Motor neuron (in vitro differentiated cells): ENCODE measurements around the gene TRIM15. TPM values are rescaled to one million over a fixed set of nuclear protein-coding genes. Genes with fewer than 3 reads are reported as not detected.
"Not testable (repeated sequence)": the region's sequence is repeated elsewhere in the genome, so short reads cannot be mapped to it uniquely, and the experiment has no call there.

Experiments
- ATAC-seq, 8 experiments: fragments of 200-7000 bp; cut with Tn5 transposase; replicated peaks in 6 of 8; 2 replicates each; pipeline ENCODE4 v1.8.0; 2021; ENCODE audit warnings: mild to moderate bottlenecking in 8 of 8, moderate library complexity in 8 of 8
- H3K27ac ChIP-seq, 2 donors: fragments of 250-450 bp; sonication (Bioruptor Pico); 2 replicates each; pipeline ENCODE4 v1.9.0; 2021; ENCODE audit warnings: antibody characterized with exemption in 2 of 2, mild to moderate bottlenecking in 2 of 2, moderate library complexity in 1 of 2
- H3K4me1 ChIP-seq, 2 donors: fragments of 250-450 bp; sonication (Bioruptor Pico); replicated peaks in 1 of 2; 2 replicates each; pipeline ENCODE4 v1.6.1; 2021; ENCODE audit warnings: antibody characterized with exemption in 2 of 2, mild to moderate bottlenecking in 2 of 2, moderate library complexity in 1 of 2
- H3K4me3 ChIP-seq, 5 donors: fragments of 250-450 bp; sonication (Bioruptor Pico); 2 replicates each; pipeline ENCODE4 v1.9.0; 2021; ENCODE audit warnings: antibody characterized with exemption in 5 of 5, mild to moderate bottlenecking in 5 of 5, moderate library complexity in 4 of 5
- WGBS, 10 experiments: fragments of 450-650 bp; shearing (Covaris generic); methylation state at CpG; one replicate each; pipeline ENCODE4 v1.0.0; 2022; 5-methylcytosine and 5-hydroxymethylcytosine counted together
- in situ Hi-C, 9 experiments: fragments of 400-800 bp; cut with MboI; loops; one replicate each; pipeline ENCODE4 v1.15.0; 2021; ENCODE audit warnings: low sequenced_read_pairs in 9 of 9, low pct_unique_long_range_greater_than_20kb in 2 of 9; ENCODE audit not compliant: unreplicated experiment in 9 of 9
- total RNA-seq, 8 experiments: library from RNA; unstranded; fragments of 300-600 nt; gene quantifications; 2 replicates each; pipeline versions ENCODE4 v1.2.3 to v1.2.4, GENCODE V29; 2022

Gene TRIM15
- total RNA-seq, 8 experiments from 2014 or later, result 0.14 to 0.77 (median 0.25) TPM; not detected in 5

- H3K4me3 ChIP-seq, result no peak overlapping the region
- H3K4me1 ChIP-seq, result no peaks in the 10 kb centered on the region
- ATAC-seq, result no peak
- H3K27ac ChIP-seq, result no peak overlapping the region
- 40 to 100% (median 85%) methylated on average over 1 to 7 of the region's 17 CpGs; no CpG with 5 or more reads in 2 of the 10 experiments for WGBS, 10 experiments
- in situ Hi-C loops, result no loop called here
These were observed 3.1 kb upstream of the TRIM15 start for GRCh38 chr6:30160008-30160784.

GRCh38 chr6:30160785-30161531 is 2.4 kb upstream of the TRIM15 start, which contains the start of gene TRIM10:
Gene TRIM10, minus strand, starts transcription at chr6:30161211. Its CDS starts 353 bp downstream, at chr6:30160858.
- ATAC-seq, result peak in 2 of 8 experiments; percentile 24 to 57
- Histone ChIP-seq H3K27ac (no peak within 1 kb of the TSS), H3K4me3 (no peak within 1 kb of the TSS), H3K4me1 (no peaks in the 10 kb centered on the region)
- 60 to 86% (median 77%) methylated on average over 2 to 3 of the region's 4 CpGs; no CpG with 5 or more reads in 4 of the 10 experiments for WGBS, 10 experiments
- in situ Hi-C loops, result no loop called here

- H3K4me1 ChIP-seq, result no peaks in the 10 kb centered on the region
- in situ Hi-C loops, result no loop called here
- H3K4me3 ChIP-seq, result no peak overlapping the region
- ATAC-seq, result no peak
- 45 to 87% (median 72%) methylated on average over 5 to 12 of the region's 12 CpGs; no CpG with 5 or more reads in 1 of the 10 experiments for WGBS, 10 experiments
- no peak overlapping the region for H3K27ac ChIP-seq
These were observed 869 bp upstream of the TRIM15 start for GRCh38 chr6:30162265-30163089.

GRCh38 chr6:30163918-30164654 is 740 bp downstream of the TRIM15 start:
- in situ Hi-C loops, result no loop called here
- ATAC-seq, result no peak
- 58 to 85% (median 73%) methylated on average over 2 to 7 of the region's 16 CpGs; no CpG with 5 or more reads in 4 of the 10 experiments for WGBS, 10 experiments
- Histone ChIP-seq H3K27ac (no peak overlapping the region), H3K4me1 (no peaks in the 10 kb centered on the region), H3K4me3 (no peak overlapping the region)

GRCh38 chr6:30164714-30165113 is 1.4 kb downstream of the TRIM15 start:
- H3K4me1 ChIP-seq, result no peaks in the 10 kb centered on the region
- in situ Hi-C loops, result no loop called here
- no peak overlapping the region for H3K4me3 ChIP-seq
- H3K27ac ChIP-seq, result no peak overlapping the region
- no peak for ATAC-seq
- 33 to 83% (median 75%) methylated on average over 1 to 4 of the region's 4 CpGs for WGBS, 10 experiments

GRCh38 chr6:30165238-30165637 is 1.9 kb downstream of the TRIM15 start:
- H3K27ac ChIP-seq, ATAC-seq, H3K4me3 ChIP-seq, H3K4me1 ChIP-seq, in situ Hi-C loops: not testable (repeated sequence)
- WGBS, 10 experiments, result 40 to 80% (median 40%) methylated on average over 1 of the region's 1 CpG; no CpG with 5 or more reads in 7 of the 10 experiments

GRCh38 chr6:30167101-30167500 is 3.8 kb downstream of the TRIM15 start:
- 8 to 100% (median 44%) methylated on average over 1 to 6 of the region's 6 CpGs; no CpG with 5 or more reads in 3 of the 10 experiments for WGBS, 10 experiments
- Histone ChIP-seq H3K27ac (no peak overlapping the region), H3K4me3 (no peak overlapping the region), H3K4me1 (no peaks in the 10 kb centered on the region)
- no peak for ATAC-seq
- in situ Hi-C loops, result no loop called here

GRCh38 chr6:30168741-30169140 is 5.4 kb downstream of the TRIM15 start:
- Histone ChIP-seq H3K4me3 (no peak overlapping the region), H3K27ac (no peak overlapping the region), H3K4me1 (no peaks in the 10 kb centered on the region)
- in situ Hi-C loops, result no loop called here
- WGBS, 10 experiments, result 20 to 43% (median 25%) methylated on average over 1 of the region's 1 CpG; no CpG with 5 or more reads in 6 of the 10 experiments
- no peak for ATAC-seq

GRCh38 chr6:30169658-30170614 is 6.6 kb downstream of the TRIM15 start:
- WGBS, 10 experiments, result 0 to 40% (median 31%) methylated on average over 1 to 6 of the region's 7 CpGs; no CpG with 5 or more reads in 1 of the 10 experiments
- Histone ChIP-seq H3K4me3 (no peak overlapping the region), H3K4me1 (no peaks in the 10 kb centered on the region), H3K27ac (no peak overlapping the region)
- peak in 4 of 8 experiments; percentile 41 to 79 (median 70) for ATAC-seq
- in situ Hi-C loops, result no loop called here

- in situ Hi-C loops, result no loop called here
- peak in 7 of 8 experiments; percentile 28 to 82 (median 48) for ATAC-seq
These were observed 8.5 kb downstream of the TRIM15 start for GRCh38 chr6:30171677-30172471.

GRCh38 chr6:30172681-30173080 is 9.3 kb downstream of the TRIM15 start:
- Histone ChIP-seq H3K27ac (no peak overlapping the region), H3K4me1 (no peaks in the 10 kb centered on the region), H3K4me3 (no peak overlapping the region)
- ATAC-seq, result no peak
- 29 to 100% (median 80%) methylated on average over 1 to 4 of the region's 4 CpGs; no CpG with 5 or more reads in 3 of the 10 experiments for WGBS, 10 experiments
- in situ Hi-C loops, result no loop called here

More at GRCh38 chr6:30171677-30172471, 8.5 kb downstream of the TRIM15 start:
- Histone ChIP-seq H3K4me3 (peak overlapping the region in 1 of 5 donors; percentile 13), H3K4me1 (no peaks in the 10 kb centered on the region), H3K27ac (no peak overlapping the region)
- 0 to 82% (median 14%) methylated on average over 1 to 38 of the region's 62 CpGs; no CpG with 5 or more reads in 3 of the 10 experiments for WGBS, 10 experiments
